ENCODE measurements around the gene MPV17. TPM values are rescaled to one million over a fixed set of nuclear protein-coding genes. Genes with fewer than 3 reads are reported as not detected.
"Not testable (repeated sequence)": the region's sequence is repeated elsewhere in the genome, so short reads cannot be mapped to it uniquely, and the experiment has no call there.

MPV17 gene
- polyA plus RNA-seq, 2 of the 4 experiments (the other 2 are of a cell fraction) = 67.7 to 130 TPM

DNA sequence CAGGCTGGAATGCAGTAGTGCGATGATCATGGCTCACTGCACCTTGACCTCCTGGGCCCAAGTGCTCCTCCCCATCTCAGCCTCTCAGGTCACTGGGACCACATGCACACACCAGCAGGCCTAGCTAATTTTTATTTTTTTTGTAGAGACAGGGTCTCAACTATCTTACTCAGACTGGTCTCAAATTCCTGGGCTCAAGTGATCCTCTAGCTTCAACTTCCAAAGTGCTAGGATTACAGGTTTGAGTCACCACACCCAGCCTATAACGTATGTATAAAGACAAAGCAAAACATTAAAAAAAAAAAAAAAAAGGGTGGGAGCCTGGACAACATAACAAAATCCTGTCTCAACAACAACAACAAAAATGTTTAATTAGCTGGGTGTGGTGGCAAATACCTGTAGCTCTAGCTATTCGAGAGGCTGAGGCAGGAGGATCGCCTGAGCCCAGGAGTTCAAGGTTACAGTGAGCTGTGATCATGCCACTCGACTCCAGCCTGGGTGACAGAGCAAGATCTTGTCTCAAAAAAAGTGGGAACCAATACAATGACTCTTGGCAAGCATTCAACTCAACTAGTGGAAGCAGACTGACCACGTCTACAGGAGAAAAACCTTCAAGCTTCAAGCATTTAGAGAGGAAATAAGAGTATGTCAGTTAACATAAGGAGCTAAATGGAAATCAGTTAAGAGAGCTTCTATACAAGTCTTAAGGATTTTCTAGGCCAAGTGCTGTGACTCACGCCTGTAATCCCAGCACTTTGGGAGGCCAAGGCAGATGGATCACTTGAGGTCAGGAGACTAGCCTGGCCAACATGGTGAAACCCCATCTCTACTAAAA, 31.1 kb upstream of the MPV17 start:
- no peaks in the 10 kb centered on the region for H3K9me3 ChIP-seq
- peak overlapping the region; percentile 77 for H3K4me2 ChIP-seq
- H3K4me3 ChIP-seq = no peak overlapping the region
- 76% methylated on average over 7 of the region's 7 CpGs for WGBS (ENCODE audit: missing lambda C conversion rate)
- TF ChIP-seq CEBPB (IDR thresholded peaks at IDR 0.05) (no peak), FOXS1 (CRISPR knock-in tag; IDR thresholded peaks at IDR 0.05) (no peak), HDAC2 (IDR thresholded peaks at IDR 0.05) (no peak), JUNB (IDR thresholded peaks at IDR 0.05) (no peak), ZFP36 (IDR thresholded peaks at IDR 0.05; ENCODE audit: borderline replicate concordance, partially characterized antibody) (no peak), CHD4 (IDR thresholded peaks at IDR 0.05; ENCODE audit: borderline replicate concordance) (no peak), HOXB13 (CRISPR knock-in tag; IDR thresholded peaks at IDR 0.05; ENCODE audit: low read depth) (no peak), MAFK (IDR thresholded peaks at IDR 0.05; ENCODE audit: partially characterized antibody) (no peak), RNF2 (IDR thresholded peaks at IDR 0.05; ENCODE audit: borderline replicate concordance, low read depth) (no peak), POLR2A (IDR thresholded peaks at IDR 0.05; ENCODE audit: low read length) (no peak), MAZ (IDR thresholded peaks at IDR 0.05; ENCODE audit: borderline replicate concordance, low read depth, low read length) (no peak), CBX8 (IDR thresholded peaks at IDR 0.05) (no peak), RFX5 (IDR thresholded peaks at IDR 0.05) (no peak), SMC3 (IDR thresholded peaks at IDR 0.05) (no peak), ZC3H11A (IDR thresholded peaks at IDR 0.05) (no peak)
- TF ChIP-seq, protein P1, sequence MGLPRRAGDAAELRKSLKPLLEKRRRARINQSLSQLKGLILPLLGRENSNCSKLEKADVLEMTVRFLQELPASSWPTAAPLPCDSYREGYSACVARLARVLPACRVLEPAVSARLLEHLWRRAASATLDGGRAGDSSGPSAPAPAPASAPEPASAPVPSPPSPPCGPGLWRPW (IDR thresholded peaks at IDR 0.05) = no peak
- TF ChIP-seq, protein P2, sequence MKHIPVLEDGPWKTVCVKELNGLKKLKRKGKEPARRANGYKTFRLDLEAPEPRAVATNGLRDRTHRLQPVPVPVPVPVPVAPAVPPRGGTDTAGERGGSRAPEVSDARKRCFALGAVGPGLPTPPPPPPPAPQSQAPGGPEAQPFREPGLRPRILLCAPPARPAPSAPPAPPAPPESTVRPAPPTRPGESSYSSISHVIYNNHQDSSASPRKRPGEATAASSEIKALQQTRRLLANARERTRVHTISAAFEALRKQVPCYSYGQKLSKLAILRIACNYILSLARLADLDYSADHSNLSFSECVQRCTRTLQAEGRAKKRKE (CRISPR knock-in tag; IDR thresholded peaks at IDR 0.05; ENCODE audit: low read depth) = no peak
- peaks cover 28% of the 10 kb centered on the region for H3K4me1 ChIP-seq
- CTCF ChIA-PET = interaction anchor here (1.1 to 3.3 kb wide), 5 partner anchors 10 to 22 kb away, joined by 3 to 16 read pairs (median 5); partner anchors contain the start of gene EIF2B4
- ATAC-seq (no peak), FAIRE-seq (no peak), DNase-seq (ENCODE audit: low read depth in 1 of 2, low spot score in 1 of 2) (no peak)
- POLR2A ChIA-PET = interaction anchor here (0.9 to 1.4 kb wide), 2 partner anchors 10 to 16 kb away, joined by 4 to 5 read pairs; no protein-coding TSS in a partner anchor
- H3K27ac ChIP-seq = no peak overlapping the region

DNA sequence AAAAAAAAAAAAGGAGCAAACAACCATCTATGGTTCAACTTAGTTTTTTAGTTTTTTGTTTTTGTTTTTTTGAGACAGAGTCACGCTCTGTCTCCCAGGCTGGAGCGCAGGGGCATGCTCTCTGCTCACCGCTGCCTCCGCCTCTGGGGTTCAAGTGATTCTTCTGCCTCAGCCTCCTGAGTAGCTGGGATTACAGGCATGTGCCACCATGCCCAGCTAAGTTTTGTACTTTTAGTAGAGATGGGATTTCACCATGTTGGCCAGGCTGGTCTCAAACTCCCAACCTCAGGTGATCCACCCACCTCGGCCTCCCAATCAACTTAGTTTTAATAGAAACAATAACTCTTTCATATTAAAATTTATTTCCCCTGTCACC, 30.5 kb upstream of the MPV17 start:
- not testable (repeated sequence) for H3K4me2 ChIP-seq; H3K27ac ChIP-seq; ATAC-seq; H3K4me3 ChIP-seq; FAIRE-seq; DNase-seq (ENCODE audit: low read depth in 1 of 2, low spot score in 1 of 2); H3K9me3 ChIP-seq
- 97% methylated on average over 5 of the region's 5 CpGs for WGBS (ENCODE audit: missing lambda C conversion rate)
- POLR2A ChIA-PET = interaction anchor here (1.4 kb wide), 1 partner anchor 10 kb away, joined by 5 read pairs; no protein-coding TSS in a partner anchor
- peaks cover 26% of the 10 kb centered on the region for H3K4me1 ChIP-seq
- CTCF ChIA-PET = interaction anchor here (0.9 to 3.3 kb wide), 10 partner anchors 9 to 275 kb away, joined by 3 to 16 read pairs (median 4); partner anchors contain the start of genes CCDC121, EIF2B4, GPN1 and SNX17

DNA sequence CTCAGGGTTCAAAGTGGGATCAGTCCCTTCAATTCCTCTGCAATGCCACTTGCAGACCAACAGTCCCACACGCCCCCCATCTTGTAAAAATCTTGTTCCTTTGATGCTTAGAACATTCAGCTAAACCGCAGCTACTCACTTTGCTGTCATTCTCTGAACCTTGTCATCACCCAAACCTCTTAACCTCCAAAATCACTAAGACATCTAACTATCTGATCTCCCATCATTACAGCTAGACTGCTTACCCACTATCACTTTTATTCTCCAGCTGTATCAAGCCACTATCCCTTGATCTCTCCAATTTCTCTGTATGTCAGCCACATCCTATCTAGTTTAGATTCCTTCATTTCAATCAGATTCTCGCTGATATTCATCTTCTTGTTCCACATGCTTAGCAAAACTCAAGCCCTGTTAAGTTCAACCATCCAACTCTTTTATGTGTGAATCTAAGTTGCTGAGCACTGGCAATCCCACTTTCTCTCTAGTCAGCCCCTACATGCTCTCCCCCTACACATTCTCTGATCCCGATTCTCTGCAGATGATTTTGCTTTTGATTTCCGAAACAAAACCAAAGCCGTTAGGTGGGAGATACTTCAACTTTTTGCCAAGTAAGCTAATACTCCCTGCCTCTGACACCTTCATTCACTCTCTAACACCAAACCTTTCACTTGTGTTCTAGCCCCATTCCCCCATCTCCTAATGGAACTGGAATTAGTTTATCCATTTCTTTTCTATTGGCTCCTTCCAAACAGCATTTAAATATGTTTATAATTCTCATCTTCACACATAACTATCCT, 29.1 kb upstream of the MPV17 start:
- no peak overlapping the region for H3K27ac ChIP-seq
- CTCF ChIA-PET = interaction anchor here (0.9 to 3.3 kb wide), 13 partner anchors 8 to 277 kb away, joined by 3 to 16 read pairs (median 4); partner anchors contain the start of genes CCDC121, EIF2B4, GPN1 and SNX17
- POLR2A ChIA-PET = no interaction called here
- no peak overlapping the region for H3K4me2 ChIP-seq
- FAIRE-seq = no peak
- no peak for DNase-seq (ENCODE audit: low read depth in 1 of 2, low spot score in 1 of 2)
- no peak for ATAC-seq
- TF ChIP-seq MAFK (IDR thresholded peaks at IDR 0.05; ENCODE audit: partially characterized antibody) = peak; percentile 71
- TF ChIP-seq EP300 (IDR thresholded peaks at IDR 0.05) = no peak
- no peak for TF ChIP-seq ZC3H11A (IDR thresholded peaks at IDR 0.05)
- TF ChIP-seq NFE2L2 (conservative IDR thresholded peaks at IDR 0.05; ENCODE audit: low read length) = no peak
- 89% methylated on average over 6 of the region's 6 CpGs for WGBS (ENCODE audit: missing lambda C conversion rate)
- no peak overlapping the region for H3K4me3 ChIP-seq
- peaks cover 19% of the 10 kb centered on the region for H3K4me1 ChIP-seq
- H3K9me3 ChIP-seq = no peaks in the 10 kb centered on the region
